H9 (cell line): ENCODE measurements around the gene BPIFB2. TPM values are rescaled to one million over a fixed set of nuclear protein-coding genes. Genes with fewer than 3 reads are reported as not detected.
A peak's percentile ranks its signal among the peaks of the same experiment; 100 is the strongest.

ENCODE experiments used
- DNase-seq: peaks from one replicate; pipeline ENCODE4 v3.0.0-alpha.2; 2017
- H2AFZ ChIP-seq: one replicate; pipeline ENCODE4 v1.6.1; 2013; ENCODE audit warnings: mild to moderate bottlenecking, low read length, control low read depth, moderate library complexity
- H2AK5ac ChIP-seq: 2 replicates; pipeline ENCODE4 v1.6.1; 2013; ENCODE audit warnings: low read length, control low read depth, mixed read lengths; ENCODE audit not compliant: insufficient read length
- H2BK120ac ChIP-seq: one replicate; pipeline ENCODE4 v1.6.1; 2013; ENCODE audit warnings: low read depth, mild to moderate bottlenecking, low read length, control low read depth, inconsistent platforms; ENCODE audit not compliant: poor library complexity, severe bottlenecking
- H2BK12ac ChIP-seq: 2 replicates; pipeline ENCODE4 v1.6.1; 2013; ENCODE audit warnings: low read length, control low read depth, mixed read lengths, low read depth; ENCODE audit not compliant: insufficient read length
- H2BK15ac ChIP-seq: 2 replicates; pipeline ENCODE4 v1.6.1; 2013; ENCODE audit warnings: low read depth, low read length, control low read depth
- H2BK20ac ChIP-seq: one replicate; pipeline ENCODE4 v1.6.1; 2013; ENCODE audit warnings: low read depth, mild to moderate bottlenecking, low read length, control low read depth, inconsistent platforms; ENCODE audit not compliant: poor library complexity, severe bottlenecking
- H2BK5ac ChIP-seq: 2 replicates; pipeline ENCODE4 v1.6.1; 2013; ENCODE audit warnings: low read length, control low read depth, mixed read lengths; ENCODE audit not compliant: insufficient read length
- H3K14ac ChIP-seq: 2 replicates; pipeline ENCODE4 v1.6.1; 2013; ENCODE audit warnings: low read length, control low read depth; ENCODE audit not compliant: insufficient read depth
- H3K18ac ChIP-seq: 2 replicates; pipeline ENCODE4 v1.6.1; 2013; ENCODE audit warnings: low read depth, mild to moderate bottlenecking, mixed read lengths, low read length, control low read depth; ENCODE audit not compliant: insufficient read length
- H3K23ac ChIP-seq: 2 replicates; pipeline ENCODE4 v1.6.1; 2013; ENCODE audit warnings: low read length, control low read depth, mixed read lengths, low read depth; ENCODE audit not compliant: insufficient read length
- H3K23me2 ChIP-seq: 2 replicates; pipeline ENCODE4 v1.6.1; 2013; ENCODE audit warnings: low read depth, mild to moderate bottlenecking, mixed read lengths, low read length, control low read depth; ENCODE audit not compliant: insufficient read length, poor library complexity, severe bottlenecking
- H3K27ac ChIP-seq: 2 replicates; pipeline ENCODE4 v1.5.1; 2013; ENCODE audit warnings: low read length, control low read depth, mixed read lengths, low read depth; ENCODE audit not compliant: insufficient read length
- H3K27me3 ChIP-seq: 2 replicates; pipeline ENCODE4 v1.6.1; 2013; ENCODE audit warnings: low read length, control low read depth, inconsistent platforms; ENCODE audit not compliant: insufficient read depth
- H3K4ac ChIP-seq: 2 replicates; pipeline ENCODE4 v1.6.1; 2013; ENCODE audit warnings: low read depth, mild to moderate bottlenecking, control low read depth, inconsistent platforms, low read length, moderate library complexity
- H3K4me1 ChIP-seq: 2 replicates; pipeline ENCODE4 v1.6.1; 2013; ENCODE audit warnings: low read length, control low read depth, inconsistent platforms; ENCODE audit not compliant: insufficient read depth
- H3K4me2 ChIP-seq: 2 replicates; pipeline ENCODE4 v1.6.1; 2013; ENCODE audit warnings: low read length, control low read depth, mixed read lengths; ENCODE audit not compliant: insufficient read length, insufficient read depth
- H3K56ac ChIP-seq: 2 replicates; pipeline ENCODE4 v1.6.1; 2013; ENCODE audit warnings: low read depth, mild to moderate bottlenecking, mixed read lengths, low read length, control low read depth; ENCODE audit not compliant: insufficient read length
- H3K79me1 ChIP-seq: 2 replicates; pipeline ENCODE4 v1.6.1; 2013; ENCODE audit warnings: low read depth, mild to moderate bottlenecking, moderate library complexity, low read length, control low read depth, inconsistent platforms; ENCODE audit not compliant: insufficient read depth, poor library complexity, severe bottlenecking
- H3K79me2 ChIP-seq: 2 replicates; pipeline ENCODE4 v1.6.1; 2013; ENCODE audit warnings: low read length, control low read depth, inconsistent platforms; ENCODE audit not compliant: insufficient read depth
- H3K9ac ChIP-seq: 2 replicates; pipeline ENCODE4 v1.6.1; 2013; ENCODE audit warnings: low read length, control low read depth, mixed read lengths; ENCODE audit not compliant: insufficient read length; ENCODE audit errors: extremely low read depth
- H3K9me3 ChIP-seq: one replicate; pipeline ENCODE4 v1.6.1; 2013; ENCODE audit warnings: low read depth, low read length, inconsistent platforms; ENCODE audit not compliant: control insufficient read depth
- H3T11ph ChIP-seq: one replicate; pipeline ENCODE4 v1.6.1; 2013; ENCODE audit warnings: mild to moderate bottlenecking, low read length, control low read depth, inconsistent platforms
- H4K20me1 ChIP-seq: one replicate; pipeline ENCODE4 v1.6.1; 2013; ENCODE audit not compliant: control insufficient read depth, insufficient read length, insufficient read depth
- H4K5ac ChIP-seq: 2 replicates; pipeline ENCODE4 v1.6.1; 2013; ENCODE audit warnings: low read depth, mild to moderate bottlenecking, mixed read lengths, low read length, control low read depth; ENCODE audit not compliant: insufficient read length
- H4K8ac ChIP-seq: replicated peaks from 2 replicates; pipeline ENCODE4 v1.6.1; 2013; ENCODE audit warnings: low read length, control low read depth, mixed read lengths, low read depth; ENCODE audit not compliant: insufficient read length
- H4K91ac ChIP-seq: 2 replicates; pipeline ENCODE4 v1.6.1; 2013; ENCODE audit warnings: low read depth, mild to moderate bottlenecking, moderate library complexity, mixed read lengths, low read length, control low read depth; ENCODE audit not compliant: insufficient read length
- H3K27ac Mint-ChIP-seq, 3 experiments: 2 replicates in 2 of 3; 3 replicates in 1 of 3; pipeline ENCODE4 v1.8.0; 2020 to 2021; ENCODE audit warnings: mixed read lengths in 3 of 3, mild to moderate bottlenecking in 1 of 3, moderate library complexity in 1 of 3
- H3K27me3 Mint-ChIP-seq: 2 replicates; pipeline ENCODE4 v1.8.0; 2021; ENCODE audit warnings: low read depth, mild to moderate bottlenecking, moderate library complexity, mixed read lengths
- H3K36me3 Mint-ChIP-seq, 3 experiments: 2 replicates in 2 of 3; 3 replicates in 1 of 3; pipeline ENCODE4 v1.8.0; 2020 to 2021; ENCODE audit warnings: low read depth in 3 of 3, mixed read lengths in 3 of 3; ENCODE audit not compliant: insufficient read depth in 1 of 3
- H3K4me1 Mint-ChIP-seq, 2 experiments: 2 replicates each; pipeline ENCODE4 v1.8.0; 2020; ENCODE audit warnings: mixed read lengths in 2 of 2
- H3K4me3 Mint-ChIP-seq, 2 experiments: 2 replicates in 1 of 2; 3 replicates in 1 of 2; pipeline ENCODE4 v1.8.0; 2020 to 2021; ENCODE audit warnings: mild to moderate bottlenecking in 2 of 2, mixed read lengths in 2 of 2, moderate library complexity in 1 of 2
- H3K9me3 Mint-ChIP-seq, 2 experiments: 2 replicates in 1 of 2; 3 replicates in 1 of 2; pipeline ENCODE4 v1.8.0; 2020; ENCODE audit warnings: mild to moderate bottlenecking in 2 of 2, mixed read lengths in 2 of 2, moderate library complexity in 1 of 2
- WGBS: extraction: QIAGEN DNeasy Blood & Tissue Kit; methylation state at CpG from one replicate; pipeline ENCODE4 v1.1.7; 2013; ENCODE audit warnings: missing lambda C conversion rate, low lambda C conversion rate, mixed read lengths; ENCODE audit not compliant: insufficient read length; ENCODE audit errors: extremely low coverage; 5-methylcytosine and 5-hydroxymethylcytosine counted together
- total RNA-seq: library from RNA; stranded (reverse); gene quantifications from 2 replicates; pipeline ENCODE4 v1.2.1, GENCODE V29; 2021
- TF ChIP-seq, protein P1 (sequence below): fragments of 200-600 bp; sonication (generic); conservative IDR thresholded peaks from 3 replicates; pipeline ENCODE4 v1.8.0; 2021; ENCODE audit warnings: antibody characterized with exemption, mild to moderate bottlenecking

Gene BPIFB2
- total RNA-seq, 1 experiment from 2014 or later = not detected

DNA sequence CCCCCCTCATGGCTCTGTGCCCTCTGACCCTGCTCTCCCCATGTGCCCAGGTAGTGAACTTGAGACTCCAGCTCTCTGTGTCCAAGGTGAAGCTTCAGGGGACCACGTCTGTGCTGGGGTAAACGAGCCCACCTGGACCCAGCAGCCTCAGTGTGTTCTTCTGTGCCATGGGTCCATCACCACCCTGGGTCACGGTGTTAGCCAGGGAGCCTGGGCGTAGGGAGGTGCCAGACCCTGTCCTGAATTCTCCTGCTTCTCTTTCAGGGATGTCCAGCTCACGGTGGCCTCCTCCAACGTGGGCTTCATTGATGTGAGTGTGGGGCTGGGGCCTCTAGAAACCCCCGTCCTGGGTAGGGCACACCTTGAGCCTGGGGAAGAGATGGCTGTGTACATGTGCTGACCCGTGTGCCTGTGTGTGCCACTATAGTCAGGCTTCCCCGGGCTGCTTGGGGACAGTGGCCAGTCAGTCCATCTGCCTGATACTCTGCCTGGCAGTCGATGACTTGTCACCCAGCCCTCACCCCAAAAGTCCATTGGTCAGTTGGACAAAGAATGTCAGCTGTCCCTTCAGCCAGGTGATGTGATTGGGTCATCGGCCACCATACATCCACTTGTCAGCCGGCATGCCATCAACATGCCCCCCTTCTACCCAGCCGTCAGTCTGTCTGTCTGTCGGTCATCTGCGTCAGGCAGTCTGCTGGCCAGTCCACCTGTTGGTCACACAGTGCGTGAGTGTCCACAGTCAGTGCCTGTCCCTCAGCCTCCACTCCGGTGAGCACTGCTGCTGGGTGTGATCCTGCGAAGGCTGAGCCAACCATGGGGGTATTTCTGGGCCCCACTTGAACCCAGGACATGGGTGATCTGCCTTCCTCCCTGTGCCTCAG is 13.0 kb downstream of the BPIFB2 start:
- Histone ChIP-seq H3K4me2 (no peak overlapping the region), H2AFZ (no peak overlapping the region), H3K9ac (no peak overlapping the region), H2BK5ac (no peak overlapping the region), H3K56ac (no peak overlapping the region), H2BK20ac (no peak overlapping the region), H3T11ph (no peak overlapping the region), H3K4ac (no peak overlapping the region), H3K18ac (no peak overlapping the region), H3K9me3 (no peaks in the 10 kb centered on the region), H4K8ac (no peak overlapping the region), H2BK120ac (no peak overlapping the region), H3K27me3 (no peaks in the 10 kb centered on the region), H3K14ac (no peak overlapping the region; the same call in 1 of the 2 replicates), H4K91ac (no peak overlapping the region), H2AK5ac (no peak overlapping the region), H3K4me1 (no peaks in the 10 kb centered on the region), H4K20me1 (no peaks in the 10 kb centered on the region), H3K79me1 (no peaks in the 10 kb centered on the region), H2BK15ac (no peak overlapping the region), H3K79me2 (no peaks in the 10 kb centered on the region), H3K23me2 (no peaks in the 10 kb centered on the region), H2BK12ac (no peak overlapping the region), H4K5ac (no peak overlapping the region), H3K27ac (no peak overlapping the region), H3K23ac (no peak overlapping the region)
- no CpG with 5 or more reads among the region's 18 CpGs for WGBS
- H3K9me3 Mint-ChIP-seq = no peaks in the 10 kb centered on the region
- no peak overlapping the region for H3K4me3 Mint-ChIP-seq
- H3K27ac Mint-ChIP-seq = peak overlapping the region in 1 of 3 experiments; percentile 19; a peak in 1 of 7 replicates
- DNase-seq = no peak
- peaks cover 11% of the 10 kb centered on the region for H3K27me3 Mint-ChIP-seq
- no peaks in the 10 kb centered on the region for H3K36me3 Mint-ChIP-seq
- TF ChIP-seq, protein P1, sequence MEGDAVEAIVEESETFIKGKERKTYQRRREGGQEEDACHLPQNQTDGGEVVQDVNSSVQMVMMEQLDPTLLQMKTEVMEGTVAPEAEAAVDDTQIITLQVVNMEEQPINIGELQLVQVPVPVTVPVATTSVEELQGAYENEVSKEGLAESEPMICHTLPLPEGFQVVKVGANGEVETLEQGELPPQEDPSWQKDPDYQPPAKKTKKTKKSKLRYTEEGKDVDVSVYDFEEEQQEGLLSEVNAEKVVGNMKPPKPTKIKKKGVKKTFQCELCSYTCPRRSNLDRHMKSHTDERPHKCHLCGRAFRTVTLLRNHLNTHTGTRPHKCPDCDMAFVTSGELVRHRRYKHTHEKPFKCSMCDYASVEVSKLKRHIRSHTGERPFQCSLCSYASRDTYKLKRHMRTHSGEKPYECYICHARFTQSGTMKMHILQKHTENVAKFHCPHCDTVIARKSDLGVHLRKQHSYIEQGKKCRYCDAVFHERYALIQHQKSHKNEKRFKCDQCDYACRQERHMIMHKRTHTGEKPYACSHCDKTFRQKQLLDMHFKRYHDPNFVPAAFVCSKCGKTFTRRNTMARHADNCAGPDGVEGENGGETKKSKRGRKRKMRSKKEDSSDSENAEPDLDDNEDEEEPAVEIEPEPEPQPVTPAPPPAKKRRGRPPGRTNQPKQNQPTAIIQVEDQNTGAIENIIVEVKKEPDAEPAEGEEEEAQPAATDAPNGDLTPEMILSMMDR = no peak
- peaks cover 3 to 6% of the 10 kb centered on the region in 2 experiments for H3K4me1 Mint-ChIP-seq
